Stimulated activated CD4-positive, alpha-beta T cell treated with anti-CD3 and anti-CD28 coated beads, Interleukin-1b, Interleukin-23, amount 100 ng/mL, for 48 hours (primary cell): ENCODE results near the gene GFPT1.

Experiments used
- DNase-seq: peaks from one replicate; pipeline ENCODE4 v3.0.0-alpha.2; 2020

The GFPT1 gene

DNA sequence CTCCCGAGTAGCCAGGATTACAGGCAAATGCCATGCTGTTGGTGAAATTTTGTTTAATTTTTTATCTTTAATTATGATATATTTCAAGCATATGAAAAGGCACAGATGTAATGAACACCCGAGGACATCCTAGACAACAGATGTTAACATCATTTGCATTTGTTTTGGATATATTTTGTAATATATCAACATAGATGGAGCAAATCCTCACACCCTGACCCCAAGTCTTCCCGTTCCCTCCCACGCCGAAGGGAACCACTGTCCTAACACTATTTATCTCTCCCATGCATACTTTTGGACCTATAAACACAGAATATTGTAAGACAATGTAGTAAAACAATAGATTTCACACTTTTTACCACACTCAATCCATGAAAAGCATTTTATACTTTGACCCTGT is 99.5 kb downstream of the GFPT1 start:
- no peak for DNase-seq

DNA sequence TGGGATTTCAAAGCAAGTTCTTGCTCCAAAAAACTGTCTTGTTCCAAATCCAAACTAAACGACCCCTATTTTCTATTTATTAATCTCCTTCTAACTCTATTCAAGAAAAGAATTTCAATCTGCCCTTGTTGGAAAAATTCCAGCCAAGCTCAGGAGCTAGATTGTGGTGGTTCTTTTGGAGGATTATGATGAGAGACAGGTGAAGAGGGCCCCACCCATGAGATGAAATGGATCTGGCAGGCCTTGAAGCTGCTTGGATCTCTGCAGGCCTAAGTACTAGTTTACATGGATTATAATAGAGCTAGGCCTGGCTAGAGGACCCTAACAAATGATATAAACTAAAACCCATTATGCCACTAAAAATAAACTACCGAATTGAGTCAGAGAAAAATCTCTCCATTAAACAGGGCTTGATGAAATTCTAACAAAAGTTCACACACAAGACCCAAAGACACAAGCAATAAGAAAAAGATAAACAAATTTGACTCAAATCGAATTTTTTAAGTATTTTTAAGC is 101.6 kb downstream of the GFPT1 start:
- DNase-seq = no peak

DNA sequence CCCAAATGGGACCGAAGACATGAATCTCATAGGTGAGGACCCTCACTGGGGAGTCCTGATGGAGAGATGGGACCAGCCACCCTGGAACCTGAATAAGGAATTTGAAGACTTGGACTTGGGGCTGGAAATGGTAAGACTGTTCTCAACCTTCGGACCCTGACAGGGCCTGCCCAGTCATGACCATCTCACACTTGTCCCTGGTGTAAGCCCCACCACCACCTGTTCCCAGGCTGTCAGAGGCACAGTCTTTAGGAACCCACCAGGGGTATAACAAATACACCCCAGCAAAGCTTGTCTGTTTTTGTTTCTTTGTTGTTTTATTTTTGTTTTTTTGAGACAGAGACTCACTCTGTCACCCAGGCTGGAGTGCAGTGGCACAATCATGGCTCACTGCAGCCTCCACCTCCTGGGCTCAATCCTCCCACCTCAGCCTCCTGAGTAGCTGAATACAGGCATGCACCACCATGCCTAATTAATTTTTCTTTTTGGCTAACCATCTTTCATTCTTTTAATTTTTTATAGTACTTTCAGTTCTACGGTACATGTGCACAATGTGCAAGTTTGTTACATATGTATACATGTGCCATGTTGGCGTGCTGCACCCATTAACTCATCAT is 106.1 kb downstream of the GFPT1 start:
- no peak for DNase-seq

DNA sequence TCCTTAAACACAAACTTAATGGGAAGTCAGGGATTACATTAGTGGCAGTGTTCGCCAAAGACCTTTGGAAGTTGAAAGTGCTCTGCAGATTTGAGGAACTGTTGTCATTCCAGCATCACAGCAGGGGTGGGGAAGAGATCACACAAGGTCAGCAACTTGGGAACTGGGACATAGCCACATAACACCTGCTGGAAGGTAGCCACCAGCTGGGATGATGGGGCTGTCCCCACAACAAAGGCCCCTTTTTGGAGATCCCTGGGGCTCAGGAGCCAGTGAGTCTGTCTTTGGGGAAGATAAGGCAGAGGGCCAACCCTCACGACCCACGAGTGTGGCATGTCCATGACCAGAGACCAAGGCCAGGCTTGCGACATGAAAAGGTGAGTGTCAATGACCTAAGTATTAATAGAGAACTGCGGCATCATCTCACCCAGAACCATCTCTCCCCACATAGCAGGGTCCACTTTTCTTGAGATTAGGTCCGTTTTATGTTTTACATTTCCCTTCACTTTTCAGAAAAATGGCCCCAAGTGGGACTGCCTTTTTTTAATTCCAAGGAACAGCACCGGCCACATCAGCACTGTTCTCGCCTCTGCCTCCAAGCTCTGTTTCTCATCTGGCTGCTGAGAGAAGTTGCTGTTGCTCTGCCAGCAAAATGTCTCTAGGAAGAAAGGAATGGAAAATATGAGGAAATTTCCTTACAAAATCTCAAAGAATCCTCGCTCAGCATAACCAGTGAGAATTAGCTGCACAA is 106.9 kb downstream of the GFPT1 start:
- DNase-seq = no peak

DNA sequence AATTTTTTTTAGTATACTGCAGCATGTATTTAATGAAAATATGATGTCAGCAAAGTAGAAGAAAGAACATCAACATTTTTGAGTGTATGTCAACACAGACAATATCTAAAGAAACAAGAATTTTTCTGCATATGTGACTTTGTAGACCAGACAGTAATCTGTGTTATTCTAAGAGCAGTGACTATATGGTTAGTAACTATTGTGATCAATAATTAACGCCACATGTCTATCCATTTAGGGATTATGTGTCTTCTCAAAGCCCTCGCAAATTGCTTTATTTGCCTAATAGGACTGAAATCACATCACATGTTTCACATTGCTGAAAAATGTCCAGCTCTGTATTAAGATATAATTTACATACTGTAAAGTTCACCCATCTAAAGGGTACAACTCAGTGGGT is 107.8 kb downstream of the GFPT1 start:
- DNase-seq = no peak

DNA sequence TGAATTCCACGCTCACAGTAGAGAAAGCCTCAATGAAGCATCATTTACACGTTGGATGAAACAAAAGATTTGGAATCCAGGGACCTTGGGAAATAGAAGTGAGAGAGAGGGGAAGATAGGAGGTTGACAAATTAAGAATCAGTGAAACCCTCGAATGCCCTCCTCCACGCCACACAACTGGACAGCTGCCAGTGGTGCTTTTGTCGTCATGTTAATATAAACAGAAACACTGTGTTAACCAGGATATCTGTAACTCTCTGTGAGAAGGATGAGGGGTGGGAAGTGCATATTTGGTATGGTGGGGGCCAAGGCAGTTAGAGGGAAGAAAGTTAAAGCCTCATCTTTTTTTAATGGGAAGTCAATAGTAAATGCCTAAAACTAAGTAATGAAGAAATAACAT is 108.7 kb downstream of the GFPT1 start:
- no peak for DNase-seq

DNA sequence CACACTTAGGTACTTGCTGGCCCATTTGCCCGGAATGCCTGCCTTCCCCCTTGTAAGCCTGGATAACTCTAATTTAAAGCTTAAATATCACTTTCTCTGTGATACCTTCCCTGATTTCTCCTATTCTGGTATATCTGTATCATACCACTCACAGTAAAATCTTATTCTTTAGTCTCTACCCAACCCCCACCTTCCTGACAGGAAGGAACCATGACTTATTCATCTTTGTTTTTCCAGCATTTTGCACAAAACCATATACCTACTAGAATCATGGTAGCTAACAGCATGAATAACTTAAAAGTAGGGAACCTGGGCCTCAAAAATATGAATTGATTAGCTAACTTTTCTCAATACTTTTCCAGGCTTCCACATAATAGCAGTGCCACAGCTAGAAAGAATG is 111.5 kb downstream of the GFPT1 start:
- no peak for DNase-seq

DNA sequence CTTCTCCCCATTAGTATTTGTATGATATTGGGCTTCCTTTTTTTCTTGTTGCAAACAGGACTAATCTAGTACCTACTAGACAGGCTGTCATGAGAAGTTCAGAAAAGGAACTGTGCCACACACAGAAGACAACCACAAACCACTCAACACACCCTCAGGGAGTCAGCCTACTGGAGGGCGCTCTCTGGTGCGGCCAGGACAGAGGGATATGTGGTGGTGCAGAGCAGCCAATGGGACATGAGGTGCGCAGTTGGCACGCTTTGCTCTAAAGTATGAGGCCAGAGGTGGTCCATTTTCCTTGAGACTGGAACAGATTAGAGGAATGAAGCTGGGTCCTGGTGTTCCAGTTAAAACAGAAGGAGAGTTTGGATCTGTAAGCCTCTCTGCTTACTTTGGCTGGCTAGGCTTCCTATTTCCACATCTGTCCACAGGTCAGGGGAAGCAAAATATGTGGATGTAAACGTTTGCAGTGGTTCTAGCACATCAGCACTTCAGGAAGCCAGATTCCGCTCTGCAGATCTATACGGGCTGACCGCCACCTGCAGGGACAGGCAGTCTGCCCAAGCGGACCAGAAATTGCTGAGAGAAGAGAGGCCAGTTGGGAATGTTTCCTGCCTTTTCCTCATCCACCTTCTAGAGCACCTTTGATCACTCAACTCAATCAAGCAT is 114.1 kb downstream of the GFPT1 start:
- DNase-seq = no peak

DNA sequence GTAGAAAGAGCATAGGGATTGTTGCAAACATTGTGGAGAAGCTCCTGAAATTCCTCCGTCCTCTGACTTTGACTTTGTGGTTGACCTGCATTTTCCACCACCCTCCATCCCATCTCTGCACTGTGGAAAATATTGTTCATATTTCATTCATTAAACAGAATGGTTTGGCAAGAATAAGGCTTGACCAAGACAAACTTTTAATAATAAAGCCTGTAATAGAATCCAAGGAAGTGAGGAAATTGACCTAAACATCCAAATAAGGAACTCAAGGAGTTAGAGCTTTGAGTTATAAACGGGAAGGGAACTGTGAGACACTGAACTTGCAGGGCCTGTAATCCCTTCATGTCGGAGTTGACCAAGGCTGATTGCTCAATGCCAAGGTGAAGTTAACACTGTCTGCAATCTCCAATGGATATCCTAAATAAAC is 115.2 kb downstream of the GFPT1 start:
- no peak for DNase-seq
